PFSK-1 (cell line): ENCODE results near the gene CDKL5.

Experiments
- FOXP2 ChIP-seq: optimal IDR thresholded peaks from 2 replicates; pipeline ENCODE3; 2011; ENCODE audit warnings: borderline replicate concordance, control low read depth, inconsistent platforms; ENCODE audit not compliant: insufficient read depth; ENCODE audit errors: extremely low read length, extremely low read depth
- POLR2AphosphoS5 ChIP-seq: IDR thresholded peaks from 2 replicates; pipeline ENCODE4 v1.6.1; 2012; ENCODE audit warnings: low read depth, mild to moderate bottlenecking, control low read depth, low read length, moderate library complexity
- REST ChIP-seq, 2 experiments: IDR thresholded peaks; 2 replicates each; pipeline versions ENCODE4 v1.6.1 to v1.8.0; 2011 to 2012; ENCODE audit warnings: low read depth in 2 of 2, low read length in 2 of 2, control low read depth in 1 of 2, inconsistent platforms in 1 of 2, mild to moderate bottlenecking in 1 of 2, moderate library complexity in 1 of 2; ENCODE audit not compliant: insufficient read depth in 1 of 2
- SIN3A ChIP-seq: IDR thresholded peaks from 2 replicates; pipeline ENCODE4 v1.6.1; 2012; ENCODE audit warnings: mild to moderate bottlenecking, low read length, moderate library complexity, borderline replicate concordance; ENCODE audit not compliant: insufficient read depth
- TAF1 ChIP-seq: IDR thresholded peaks from 2 replicates; pipeline ENCODE4 v1.6.1; 2012; ENCODE audit warnings: low read length, control low read depth, borderline replicate concordance; ENCODE audit not compliant: insufficient read depth

CDKL5 gene

GRCh38 chrX:18401848-18402213 is 23.6 kb upstream of the CDKL5 start:
- TF ChIP-seq TAF1 (no peak), FOXP2 (no peak), SIN3A (no peak), POLR2AphosphoS5 (no peak), REST (IDR thresholded peaks at IDR 0.05; ENCODE audit: insufficient read depth in 1 of 2, low read depth in 2 of 2, low read length in 2 of 2) (no peak)

GRCh38 chrX:18406531-18407266 is 18.7 kb upstream of the CDKL5 start:
- TF ChIP-seq FOXP2 (no peak), REST (IDR thresholded peaks at IDR 0.05; ENCODE audit: insufficient read depth in 1 of 2, low read depth in 2 of 2, low read length in 2 of 2) (no peak), POLR2AphosphoS5 (no peak), TAF1 (no peak), SIN3A (no peak)

- no peak for TF ChIP-seq POLR2AphosphoS5
- TF ChIP-seq REST (IDR thresholded peaks at IDR 0.05; ENCODE audit: insufficient read depth in 1 of 2, low read depth in 2 of 2, low read length in 2 of 2) = no peak
- TF ChIP-seq TAF1 = no peak
- TF ChIP-seq SIN3A = no peak
- TF ChIP-seq FOXP2 = no peak
Measured at GRCh38 chrX:18410038-18410437, 15.4 kb upstream of the CDKL5 start.

GRCh38 chrX:18415386-18415785 is 10.0 kb upstream of the CDKL5 start:
- no peak for TF ChIP-seq POLR2AphosphoS5
- TF ChIP-seq REST (IDR thresholded peaks at IDR 0.05; ENCODE audit: insufficient read depth in 1 of 2, low read depth in 2 of 2, low read length in 2 of 2) = no peak
- no peak for TF ChIP-seq TAF1
- TF ChIP-seq FOXP2 = no peak
- TF ChIP-seq SIN3A = no peak

- TF ChIP-seq TAF1 = no peak
- no peak for TF ChIP-seq SIN3A
- no peak for TF ChIP-seq REST (IDR thresholded peaks at IDR 0.05; ENCODE audit: insufficient read depth in 1 of 2, low read depth in 2 of 2, low read length in 2 of 2)
- no peak for TF ChIP-seq POLR2AphosphoS5
- TF ChIP-seq FOXP2 = no peak
Measured at GRCh38 chrX:18422325-18422724, 3.1 kb upstream of the CDKL5 start.
